T-cell (primary cell): ENCODE results near the gene PDGFRA. TPM values are rescaled to one million over a fixed set of nuclear protein-coding genes. Genes with fewer than 3 reads are reported as not detected.

Experiments
- ATAC-seq, 4 experiments: fragments of 200-7000 bp in 3 of 4; fragments of 150-1000 bp in 1 of 4; cut with Tn5 transposase; replicated peaks in 1 of 4; 1 replicate in 3 of 4; 2 replicates in 1 of 4; pipeline ENCODE4 v1.10.0; 2021; ENCODE audit warnings: moderate library complexity in 3 of 4, mild to moderate bottlenecking in 2 of 4, moderate number of reproducible peaks in 1 of 4
- CTCF ChIA-PET, 2 donors: fragments of 300-600 bp; sonication (Branson Sonifier 250); formaldehyde crosslinking; loops; one replicate each; lab custom pipeline; 2022; ENCODE audit warnings: antibody characterized with exemption in 2 of 2; lab: Charles Lee
- POLR2A ChIA-PET, 2 donors: fragments of 300-600 bp; sonication (Branson Sonifier 250); formaldehyde crosslinking; loops; one replicate each; lab custom pipeline; 2022; ENCODE audit warnings: antibody characterized with exemption in 2 of 2; lab: Charles Lee
- DNase-seq, 35 experiments: peaks; one replicate each; pipeline versions ENCODE4 v3.0.0 to v3.0.0-alpha.2; 2013 to 2023
- H3K27ac ChIP-seq: one replicate; pipeline ENCODE4 v1.5.1; 2013; ENCODE audit warnings: low read length
- H3K27me3 ChIP-seq, 2 experiments: replicated peaks in 1 of 2; 1 replicate in 1 of 2; 2 replicates in 1 of 2; pipeline versions ENCODE4 v1.6.1 to v1.7.0; 2013; ENCODE audit warnings: low read length in 1 of 2, mixed read lengths in 1 of 2; ENCODE audit not compliant: control insufficient read depth in 2 of 2, insufficient read depth in 2 of 2; ENCODE audit errors: extremely low read depth in 1 of 2
- H3K36me3 ChIP-seq, 2 donors: 1 replicate in 1 of 2; 2 replicates in 1 of 2; pipeline versions ENCODE4 v1.6.1 to v1.7.0; 2013; ENCODE audit warnings: low read length in 1 of 2; ENCODE audit not compliant: control insufficient read depth in 2 of 2, insufficient read depth in 1 of 2; ENCODE audit errors: extremely low read depth in 1 of 2
- H3K4me1 ChIP-seq, 2 experiments: 1 replicate in 1 of 2; 2 replicates in 1 of 2; pipeline versions ENCODE4 v1.6.1 to v1.7.0; 2013; ENCODE audit warnings: low read length in 2 of 2, mixed read lengths in 1 of 2; ENCODE audit not compliant: insufficient read depth in 2 of 2, control insufficient read depth in 1 of 2; ENCODE audit errors: extremely low read depth in 1 of 2
- H3K4me3 ChIP-seq, 2 donors: 1 replicate in 1 of 2; 2 replicates in 1 of 2; pipeline versions ENCODE4 v1.5.1 to v1.7.0; 2013; ENCODE audit warnings: mild to moderate bottlenecking in 2 of 2, low read length in 1 of 2, moderate library complexity in 1 of 2; ENCODE audit not compliant: control insufficient read depth in 1 of 2; ENCODE audit errors: extremely low read depth in 1 of 2
- H3K9me3 ChIP-seq: 2 replicates; pipeline ENCODE4 v1.7.0; 2013
- H3K27ac Mint-ChIP-seq, 2 donors: one replicate each; pipeline ENCODE4 v1.8.0; 2020 to 2021; ENCODE audit warnings: mild to moderate bottlenecking in 2 of 2, mixed read lengths in 2 of 2
- H3K27me3 Mint-ChIP-seq, 2 donors: one replicate each; pipeline ENCODE4 v1.8.0; 2021 to 2022; ENCODE audit warnings: mixed read lengths in 2 of 2
- H3K36me3 Mint-ChIP-seq: one replicate; pipeline ENCODE4 v1.8.0; 2021; ENCODE audit warnings: mixed read lengths
- H3K4me1 Mint-ChIP-seq, 3 donors: one replicate each; pipeline ENCODE4 v1.8.0; 2020 to 2022; ENCODE audit warnings: mixed read lengths in 3 of 3, mild to moderate bottlenecking in 1 of 3
- H3K4me3 Mint-ChIP-seq, 3 donors: one replicate each; pipeline ENCODE4 v1.8.0; 2020 to 2022; ENCODE audit warnings: mild to moderate bottlenecking in 3 of 3, mixed read lengths in 3 of 3, moderate library complexity in 3 of 3
- H3K9me3 Mint-ChIP-seq, 3 donors: one replicate each; pipeline ENCODE4 v1.8.0; 2020 to 2022; ENCODE audit warnings: mixed read lengths in 3 of 3
- WGBS: methylation state at CpG from one replicate; pipeline ENCODE4 v1.1.5; 2013; ENCODE audit warnings: missing lambda C conversion rate; ENCODE audit not compliant: insufficient coverage; 5-methylcytosine and 5-hydroxymethylcytosine counted together
- total RNA-seq, 35 experiments: library from RNA in 6 of 35; stranded (reverse) in 6 of 35; fragments of 120-200 nt in 1 of 35; gene quantifications; one replicate each; pipeline versions ENCODE4 v1.2.1 to v1.2.4 and lab custom pipeline; 2013 to 2026

The PDGFRA gene
- total RNA-seq, 5 donors from 2014 or later (not counting 1 experiment from before 2014, with no cell fraction given), result 0.29 to 0.39 (median 0.32) TPM; not detected in 2

DNA sequence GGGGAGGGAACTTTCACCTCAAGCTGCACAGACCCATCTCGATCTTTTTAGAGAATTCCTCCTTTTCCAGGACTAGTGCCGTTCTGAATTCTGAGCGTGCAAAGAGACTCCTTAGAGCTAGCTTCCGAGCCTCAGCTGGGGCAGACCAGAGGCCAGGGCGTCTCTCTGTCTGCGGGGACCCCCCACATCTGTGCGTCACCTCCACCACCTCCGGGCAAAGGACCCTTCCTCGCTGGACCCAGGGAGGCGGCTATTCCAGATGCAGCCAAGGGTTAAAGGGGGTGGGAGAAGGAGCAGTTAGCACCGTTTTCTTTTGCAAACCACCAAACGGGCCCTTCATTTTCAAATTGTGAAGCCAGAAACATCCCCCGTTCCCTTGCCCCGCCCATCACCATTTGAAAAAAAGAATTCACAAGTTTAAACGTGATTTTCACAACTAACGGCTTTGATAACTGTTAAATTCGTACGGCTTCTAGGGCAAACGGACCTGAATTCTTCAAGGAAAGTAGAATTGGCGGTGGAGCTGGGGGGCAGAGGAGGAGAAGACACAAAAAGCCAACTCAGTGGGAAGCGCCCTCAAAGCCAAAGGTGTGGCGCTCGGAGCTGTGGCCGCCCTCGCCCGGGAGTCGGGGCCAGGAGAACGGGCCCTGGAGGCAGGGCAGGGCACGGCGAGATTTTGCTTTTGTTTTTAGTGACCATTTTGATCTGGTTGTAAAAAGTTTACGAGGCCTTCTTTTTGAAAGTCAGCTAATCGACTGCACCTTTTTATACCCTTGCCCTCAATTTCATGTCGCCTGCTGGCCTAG, 3.3 kb upstream of the PDGFRA start:
- Histone ChIP-seq H3K4me3 (peak overlapping the region in 1 of 2 donors; percentile 71), H3K27me3 (peaks cover 34 to 72% of the 10 kb centered on the region in 2 experiments), H3K9me3 (no peaks in the 10 kb centered on the region), H3K4me1 (peaks cover 22 to 35% of the 10 kb centered on the region in 2 experiments), H3K36me3 (no peaks in the 10 kb centered on the region), H3K27ac (no peak overlapping the region)
- peaks cover 43 to 44% (median 43%) of the 10 kb centered on the region in 3 donors for H3K4me1 Mint-ChIP-seq
- DNase-seq, result no peak
- ATAC-seq, result no peak
- 10% methylated on average over 23 of the region's 33 CpGs for WGBS
- peaks cover 61 to 84% of the 10 kb centered on the region in 2 donors for H3K27me3 Mint-ChIP-seq
- CTCF ChIA-PET, result no interaction called here
- H3K27ac Mint-ChIP-seq, result no peak overlapping the region
- no peaks in the 10 kb centered on the region for H3K36me3 Mint-ChIP-seq
- no peaks in the 10 kb centered on the region for H3K9me3 Mint-ChIP-seq
- peak overlapping the region; percentile 21 to 80 (median 58) for H3K4me3 Mint-ChIP-seq
- POLR2A ChIA-PET, result no interaction called here

DNA sequence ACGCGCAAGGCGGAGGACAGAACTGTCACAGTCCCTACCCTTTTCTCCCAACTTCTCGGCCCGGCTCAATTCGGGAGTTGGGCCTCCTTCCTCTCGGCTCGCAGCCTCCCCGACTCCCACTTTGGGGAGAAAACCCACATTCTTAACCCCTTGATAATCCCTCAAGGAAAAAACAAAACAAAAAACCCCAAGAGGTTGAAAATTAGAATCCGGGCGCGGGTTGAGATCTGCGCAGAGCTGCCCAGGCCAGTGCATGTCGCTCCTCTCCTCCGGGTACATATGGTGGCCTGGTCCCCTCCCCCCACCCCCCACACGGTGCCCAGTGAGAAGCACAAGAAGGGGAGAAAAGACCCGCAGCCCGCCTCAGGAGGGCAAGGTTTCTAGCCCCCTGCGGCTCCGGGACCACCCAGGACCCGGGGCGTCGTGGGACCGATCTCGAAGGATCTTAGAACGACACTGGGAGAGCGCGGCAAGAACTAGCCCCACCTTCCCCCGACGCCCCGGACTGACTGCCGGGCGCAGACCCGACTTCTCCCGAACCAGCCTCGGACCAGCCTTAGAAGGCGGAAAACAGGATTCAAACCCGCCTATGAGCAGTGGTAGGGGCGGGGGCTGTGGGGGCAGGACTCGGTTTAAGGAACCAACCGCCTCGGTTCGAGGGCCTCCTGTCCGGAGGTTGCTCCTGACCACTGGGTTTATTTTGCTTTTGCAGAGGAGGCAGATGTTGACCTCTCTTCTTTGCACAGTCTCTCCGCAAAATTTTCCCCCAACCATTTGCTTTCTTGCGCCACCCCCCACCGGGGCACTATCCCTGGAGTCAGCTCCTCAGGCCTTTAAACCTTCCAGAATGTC, 2.5 kb upstream of the PDGFRA start:
- ChIA-PET POLR2A (no interaction called here), CTCF (no interaction called here)
- 6% methylated on average over 29 of the region's 47 CpGs for WGBS
- peak overlapping the region in 1 of 2 donors; percentile 42 for H3K27ac Mint-ChIP-seq
- Histone ChIP-seq H3K4me3 (peak overlapping the region in 1 of 2 donors; percentile 71), H3K27ac (no peak overlapping the region), H3K4me1 (peaks cover 22 to 42% of the 10 kb centered on the region in 2 experiments), H3K36me3 (no peaks in the 10 kb centered on the region), H3K27me3 (peaks cover 38 to 80% of the 10 kb centered on the region in 2 experiments), H3K9me3 (no peaks in the 10 kb centered on the region)
- H3K4me3 Mint-ChIP-seq, result peak overlapping the region; percentile 58 to 80 (median 68)
- no peak for DNase-seq
- H3K36me3 Mint-ChIP-seq, result no peaks in the 10 kb centered on the region
- H3K9me3 Mint-ChIP-seq, result no peaks in the 10 kb centered on the region
- H3K4me1 Mint-ChIP-seq, result peaks cover 45 to 46% (median 45%) of the 10 kb centered on the region in 3 donors
- ATAC-seq, result no peak
- peaks cover 65 to 92% of the 10 kb centered on the region in 2 donors for H3K27me3 Mint-ChIP-seq

DNA sequence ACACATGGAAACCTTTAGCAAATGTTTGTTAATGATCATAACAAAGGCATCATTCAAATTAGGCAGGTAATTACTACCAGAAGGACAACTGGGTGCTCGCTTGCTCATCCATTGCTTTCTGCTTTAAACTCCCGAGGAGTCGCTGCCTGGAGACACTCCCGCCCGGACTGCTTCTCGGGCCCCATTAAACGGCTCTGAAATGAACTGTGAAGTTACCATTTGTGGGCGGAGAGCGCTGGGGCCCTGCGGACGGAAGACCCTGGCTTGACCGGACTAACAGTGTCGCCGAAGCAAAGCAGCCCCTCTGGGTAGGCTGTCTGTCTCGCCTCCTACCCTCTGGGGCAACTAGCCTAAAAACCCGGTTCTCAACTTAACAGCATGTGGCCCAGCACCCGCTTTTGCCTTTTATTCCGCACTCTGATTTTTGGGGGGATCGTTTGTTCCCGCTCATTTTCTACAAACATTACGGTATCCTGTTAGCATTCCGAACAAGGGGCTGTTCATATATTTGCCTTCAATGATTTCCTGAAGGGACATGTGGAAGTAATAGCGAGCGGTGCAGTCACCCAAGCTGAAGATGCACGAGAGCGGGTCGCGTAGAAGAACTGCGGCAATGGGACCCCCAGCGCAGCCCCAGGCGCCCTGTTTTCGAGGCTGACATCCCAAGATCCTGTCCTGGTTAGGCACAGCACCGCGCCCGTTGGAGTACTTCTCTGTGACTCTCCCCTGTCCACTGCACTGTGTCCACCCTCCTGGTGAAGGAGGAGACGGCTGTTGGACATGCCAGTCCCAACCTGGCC, 1.6 kb upstream of the PDGFRA start:
- Mint-ChIP-seq H3K4me3 (peak overlapping the region; percentile 58 to 80 (median 68)), H3K9me3 (no peaks in the 10 kb centered on the region), H3K36me3 (no peaks in the 10 kb centered on the region), H3K27me3 (peaks cover 65 to 95% of the 10 kb centered on the region in 2 donors), H3K27ac (peak overlapping the region in 1 of 2 donors; percentile 42), H3K4me1 (peaks cover 45 to 52% (median 50%) of the 10 kb centered on the region in 3 donors)
- 7% methylated on average over 26 of the region's 36 CpGs for WGBS
- Histone ChIP-seq H3K36me3 (no peaks in the 10 kb centered on the region), H3K27ac (no peak overlapping the region), H3K9me3 (no peaks in the 10 kb centered on the region), H3K4me3 (peak overlapping the region in 1 of 2 donors; percentile 71), H3K27me3 (peaks cover 35 to 88% of the 10 kb centered on the region in 2 experiments), H3K4me1 (peaks cover 24 to 50% of the 10 kb centered on the region in 2 experiments)
- POLR2A ChIA-PET, result no interaction called here
- CTCF ChIA-PET, result no interaction called here
- DNase-seq (no peak), ATAC-seq (no peak)

DNA sequence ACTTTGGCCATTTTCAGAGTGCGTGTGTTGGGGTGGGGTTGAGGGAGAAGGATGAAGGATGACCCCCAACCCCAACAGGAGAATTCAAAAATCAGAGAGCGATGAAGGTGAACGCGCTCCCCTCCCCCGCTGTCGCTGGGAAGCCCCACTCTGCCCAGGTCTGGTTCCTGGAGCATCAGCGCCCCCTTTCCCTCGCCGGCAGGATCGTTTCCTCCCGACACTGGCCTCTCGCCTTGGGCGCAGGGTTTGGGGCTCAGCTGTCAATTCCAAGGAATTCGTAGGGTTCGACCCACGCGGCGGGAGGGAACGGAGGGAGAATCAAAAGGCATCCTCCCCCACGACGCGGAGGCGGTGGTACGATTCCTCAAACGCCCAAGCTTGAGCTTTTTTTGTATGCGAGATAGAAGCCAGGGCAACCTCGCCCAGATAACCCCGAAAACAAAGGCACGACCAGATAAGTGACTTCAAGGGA, 1.0 kb upstream of the PDGFRA start:
- no peak overlapping the region for H3K27ac Mint-ChIP-seq
- H3K4me3 Mint-ChIP-seq, result peak overlapping the region in 2 of 3 donors; percentile 28 to 80
- ChIA-PET POLR2A (no interaction called here), CTCF (no interaction called here)
- H3K27me3 ChIP-seq, result peaks cover 32 to 94% of the 10 kb centered on the region in 2 experiments
- no peak overlapping the region for H3K27ac ChIP-seq
- no peaks in the 10 kb centered on the region for H3K36me3 Mint-ChIP-seq
- H3K4me1 Mint-ChIP-seq, result peaks cover 45 to 52% (median 50%) of the 10 kb centered on the region in 3 donors
- H3K4me1 ChIP-seq, result peaks cover 24 to 56% of the 10 kb centered on the region in 2 experiments
- no peaks in the 10 kb centered on the region for H3K36me3 ChIP-seq
- peak overlapping the region in 1 of 2 donors; percentile 71 for H3K4me3 ChIP-seq
- no peaks in the 10 kb centered on the region for H3K9me3 ChIP-seq
- 2% methylated on average over 15 of the region's 29 CpGs for WGBS
- H3K9me3 Mint-ChIP-seq, result no peaks in the 10 kb centered on the region
- ATAC-seq (no peak), DNase-seq (peak in 5 of 35 experiments; percentile 7 to 42 (median 21))
- H3K27me3 Mint-ChIP-seq, result peaks cover 60 to 89% of the 10 kb centered on the region in 2 donors

DNA sequence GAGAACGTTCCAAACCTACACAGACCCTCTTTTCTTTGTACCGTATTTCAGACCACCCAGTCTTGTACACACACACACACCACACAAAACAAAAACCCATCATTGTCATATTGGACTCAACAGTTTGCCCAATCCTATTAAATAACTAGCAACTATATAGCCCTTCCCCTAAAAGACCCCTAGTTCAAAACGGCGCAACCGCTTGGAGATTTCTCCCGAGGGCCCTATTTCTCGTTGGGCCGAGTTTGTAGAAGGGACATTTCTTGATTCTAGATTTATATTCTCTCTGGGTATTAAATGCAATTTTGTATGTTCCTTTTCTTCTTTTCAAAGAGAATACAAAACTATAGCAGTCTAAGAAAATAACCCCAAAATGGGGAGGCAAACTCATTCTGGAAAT, 547 bp upstream of the PDGFRA start:
- no peak for DNase-seq
- ChIA-PET CTCF (no interaction called here), POLR2A (interaction anchor here in 1 of 2 donors (0.6 kb wide), 1 partner anchor 1010 kb away, joined by 3 read pairs; no protein-coding TSS in a partner anchor)
- H3K27ac ChIP-seq, result no peak overlapping the region
- no peaks in the 10 kb centered on the region for H3K36me3 ChIP-seq
- Mint-ChIP-seq H3K4me3 (peak overlapping the region in 1 of 3 donors; percentile 80), H3K27me3 (peaks cover 55 to 84% of the 10 kb centered on the region in 2 donors), H3K36me3 (no peaks in the 10 kb centered on the region), H3K27ac (no peak overlapping the region), H3K9me3 (no peaks in the 10 kb centered on the region), H3K4me1 (peaks cover 45 to 54% (median 50%) of the 10 kb centered on the region in 3 donors)
- no peak for ATAC-seq
- no peak overlapping the region for H3K4me3 ChIP-seq
- H3K9me3 ChIP-seq, result no peaks in the 10 kb centered on the region
- peaks cover 25 to 60% of the 10 kb centered on the region in 2 experiments for H3K4me1 ChIP-seq
- peaks cover 32 to 95% of the 10 kb centered on the region in 2 experiments for H3K27me3 ChIP-seq
- WGBS, result 0% methylated on average over 1 of the region's 8 CpGs
